ENCODE data around the gene KLHDC8A.
A peak's percentile ranks its signal among the peaks of the same experiment; 100 is the strongest.

The KLHDC8A gene

DNA sequence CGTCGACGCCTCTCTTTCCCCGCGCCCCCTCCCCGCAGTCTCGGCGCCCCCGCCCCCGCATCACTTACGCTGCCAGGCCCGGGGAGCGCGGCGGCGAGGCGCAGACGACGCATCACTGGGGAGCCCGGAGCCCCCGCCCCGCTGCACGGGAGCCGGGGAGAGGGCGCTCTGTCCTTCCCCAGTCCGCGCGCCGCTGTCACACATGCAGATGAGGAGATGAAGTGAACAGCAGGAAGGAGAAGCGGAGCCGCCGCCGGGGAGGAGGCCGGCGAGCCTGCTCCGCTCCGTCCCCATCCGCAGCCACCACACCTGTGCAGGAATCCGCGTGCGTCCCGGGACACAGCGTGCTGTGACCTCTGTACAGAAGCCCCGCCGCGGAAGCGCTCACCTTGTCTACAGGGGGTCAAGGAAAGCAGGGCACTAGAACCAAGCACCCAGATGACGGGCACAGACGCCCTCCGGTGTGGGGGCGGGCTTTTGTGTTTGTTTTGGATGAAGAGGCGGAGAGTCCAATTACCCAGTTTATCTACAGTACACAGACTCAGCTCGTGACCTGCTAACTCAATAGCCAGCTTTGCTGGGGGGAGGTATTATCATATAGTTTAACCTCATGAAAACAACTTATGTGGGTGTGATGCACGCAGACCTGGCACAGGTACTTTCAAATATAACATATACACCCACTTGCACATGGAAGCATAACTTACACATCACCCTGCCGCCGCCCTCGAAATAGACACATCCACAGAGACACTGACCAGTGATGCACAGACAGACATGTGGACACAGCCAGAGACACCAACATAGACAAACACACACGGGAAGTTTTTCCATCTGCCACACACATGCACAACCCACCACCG, 12.4 kb downstream of the KLHDC8A start:
- DNase-seq (ENCODE audit: low read depth in 2 of 2) = peak; percentile 29 to 30

DNA sequence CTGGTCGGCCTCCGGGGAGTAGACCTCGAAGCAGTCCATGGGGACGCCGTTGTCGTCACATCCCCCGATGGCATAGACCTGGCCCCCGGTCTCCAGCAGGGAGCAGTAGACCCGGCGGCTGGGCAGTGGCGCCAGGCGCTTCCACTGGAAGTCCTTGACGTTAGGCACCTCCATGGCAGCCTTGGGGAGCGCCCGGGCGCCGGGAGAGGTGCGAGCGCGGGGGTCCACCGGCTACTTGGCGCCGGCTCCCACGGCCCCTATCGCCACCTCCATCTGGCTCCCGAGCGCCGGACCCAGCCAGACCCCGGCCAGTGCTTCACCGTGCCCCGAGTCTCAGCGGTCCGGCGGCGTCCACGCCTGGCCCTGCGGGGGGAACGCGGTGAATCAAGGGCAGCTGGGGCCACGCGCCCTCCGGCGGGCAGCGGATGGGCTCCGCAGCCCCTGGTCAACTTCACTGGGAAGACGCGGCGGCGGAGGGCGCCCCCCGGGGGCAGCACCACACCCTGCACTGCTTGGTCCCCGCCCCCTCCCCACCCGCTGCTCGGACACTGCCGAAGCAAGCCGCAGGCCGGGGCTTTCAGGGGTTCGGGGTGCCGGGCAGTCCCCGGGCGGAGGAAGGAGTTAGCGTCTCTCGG, 13.2 kb downstream of the KLHDC8A start:
- DNase-seq (ENCODE audit: low read depth in 2 of 2) = no peak

DNA sequence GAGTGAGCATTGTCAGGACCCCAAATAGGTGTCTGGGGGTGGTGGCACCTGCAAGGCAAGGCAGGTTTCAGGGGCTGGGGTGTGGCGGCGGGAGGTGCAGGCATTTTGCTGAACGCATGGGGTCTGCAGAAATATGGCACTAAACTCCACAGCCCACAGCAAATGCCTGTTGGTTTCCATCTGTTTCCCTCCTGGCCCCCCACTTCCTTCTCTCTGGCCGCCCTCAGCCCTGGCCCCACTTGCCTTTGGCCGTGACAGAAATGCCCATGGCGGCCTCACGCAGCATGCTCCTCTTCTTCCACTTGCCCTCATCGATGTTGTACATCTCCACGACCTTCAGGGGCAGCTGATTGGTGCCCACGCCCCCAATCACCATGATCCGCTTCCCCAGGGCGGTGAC, 13.7 kb downstream of the KLHDC8A start:
- DNase-seq (ENCODE audit: low read depth in 2 of 2) = no peak

DNA sequence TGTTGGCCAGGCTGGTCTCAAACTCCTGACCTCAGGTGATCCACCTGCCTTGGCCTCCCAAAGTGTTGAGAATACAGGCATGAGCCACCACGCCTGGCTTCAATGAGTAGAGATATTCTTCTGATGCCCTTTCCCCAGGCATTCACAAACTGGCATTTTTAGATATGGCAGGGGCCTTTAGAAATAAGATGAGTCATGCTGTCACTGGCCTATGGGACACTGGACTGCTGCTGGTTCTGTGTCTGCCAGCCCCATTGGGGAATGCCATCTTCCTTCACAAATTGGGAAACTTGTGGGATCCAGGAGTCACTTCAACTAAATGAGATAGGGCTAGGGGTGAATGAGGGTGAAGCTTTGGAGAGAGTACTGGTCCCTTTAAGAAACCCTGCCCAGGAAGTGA, 16.0 kb downstream of the KLHDC8A start:
- no peak for DNase-seq (ENCODE audit: low read depth in 2 of 2)

DNA sequence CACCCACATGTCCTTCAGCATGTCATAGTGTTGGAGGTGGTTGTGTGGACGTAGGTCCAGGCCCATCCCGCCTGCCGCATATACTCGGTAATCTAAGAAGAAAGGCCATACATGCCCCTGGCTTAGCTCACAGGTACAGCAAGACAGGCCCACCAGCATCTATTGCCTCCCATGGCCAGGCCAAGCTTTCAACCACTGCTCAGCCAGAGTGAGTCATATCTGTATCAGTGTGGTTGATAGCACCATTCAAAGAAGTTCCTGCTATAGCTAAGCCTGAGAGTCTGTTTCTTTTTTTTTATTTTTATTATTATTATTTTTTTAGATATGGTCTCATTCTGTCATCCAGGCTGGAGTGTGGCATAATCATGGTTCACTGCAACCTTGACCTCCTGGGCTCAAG, 17.0 kb downstream of the KLHDC8A start:
- DNase-seq (ENCODE audit: low read depth in 2 of 2) = no peak

DNA sequence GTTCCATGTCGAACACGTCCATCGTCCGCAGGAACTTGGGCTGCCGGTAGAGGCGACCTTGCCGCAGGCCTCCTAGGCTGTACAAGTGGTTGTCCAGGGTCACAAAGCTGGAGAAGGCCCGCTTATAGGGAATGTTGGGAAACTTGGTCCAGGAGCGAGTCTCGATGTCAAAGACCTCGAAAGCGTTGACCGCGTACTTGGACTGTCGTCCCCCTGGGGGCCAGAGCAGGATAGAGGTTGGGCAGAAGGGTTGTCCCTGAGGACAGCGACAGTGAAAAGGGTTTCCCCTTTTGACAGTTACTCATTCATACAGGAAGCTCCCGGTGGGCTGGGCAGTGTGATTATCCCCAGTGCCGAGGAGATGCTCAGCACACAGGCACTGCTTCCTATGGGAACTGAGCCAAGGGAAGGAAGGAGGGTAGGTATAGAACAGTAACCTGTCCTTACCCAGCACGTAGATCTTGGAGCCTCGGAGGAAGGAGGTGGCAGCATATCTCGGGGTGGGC, 17.5 kb downstream of the KLHDC8A start:
- DNase-seq (ENCODE audit: low read depth in 2 of 2) = no peak

DNA sequence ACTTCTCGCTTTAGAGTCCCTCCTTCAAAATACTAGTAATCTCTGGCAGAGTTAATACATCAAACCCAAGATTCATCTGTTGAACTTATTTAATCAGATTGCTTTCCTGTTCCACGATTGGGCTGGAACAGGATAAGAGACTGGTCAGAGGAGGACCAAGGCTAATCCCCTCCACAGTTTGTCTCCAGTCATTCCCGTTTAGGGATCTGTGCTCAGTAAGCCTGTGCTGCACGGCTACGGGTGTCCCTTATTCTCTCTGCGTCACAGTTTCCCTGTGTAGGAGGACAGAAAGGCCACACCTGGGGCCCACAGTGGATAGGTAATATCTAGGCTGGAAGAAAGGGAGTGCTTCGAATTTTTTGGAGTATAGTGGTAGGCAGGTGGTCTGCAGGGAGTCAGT, 18.7 kb downstream of the KLHDC8A start:
- DNase-seq (ENCODE audit: low read depth in 2 of 2) = no peak

DNA sequence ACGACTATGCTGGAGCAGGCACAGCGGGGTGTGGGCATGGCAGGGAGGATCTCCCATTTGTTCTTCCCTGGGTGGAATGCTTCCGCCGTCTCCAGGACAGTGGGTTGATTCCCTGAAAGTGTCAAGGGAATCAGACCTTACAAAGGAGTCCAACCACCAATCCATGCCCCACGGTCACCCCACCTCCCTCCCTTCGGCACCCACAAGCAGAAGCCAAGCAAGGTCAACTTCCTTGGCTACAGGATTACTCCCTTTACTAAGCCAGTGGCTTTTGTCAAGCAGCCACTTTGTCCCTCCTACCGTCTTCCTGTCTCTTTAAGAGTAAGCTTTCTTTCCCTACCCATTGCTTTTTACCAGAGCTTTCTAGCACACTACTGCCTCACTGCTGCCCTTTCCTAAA, 19.2 kb downstream of the KLHDC8A start:
- no peak for DNase-seq (ENCODE audit: low read depth in 2 of 2)

DNA sequence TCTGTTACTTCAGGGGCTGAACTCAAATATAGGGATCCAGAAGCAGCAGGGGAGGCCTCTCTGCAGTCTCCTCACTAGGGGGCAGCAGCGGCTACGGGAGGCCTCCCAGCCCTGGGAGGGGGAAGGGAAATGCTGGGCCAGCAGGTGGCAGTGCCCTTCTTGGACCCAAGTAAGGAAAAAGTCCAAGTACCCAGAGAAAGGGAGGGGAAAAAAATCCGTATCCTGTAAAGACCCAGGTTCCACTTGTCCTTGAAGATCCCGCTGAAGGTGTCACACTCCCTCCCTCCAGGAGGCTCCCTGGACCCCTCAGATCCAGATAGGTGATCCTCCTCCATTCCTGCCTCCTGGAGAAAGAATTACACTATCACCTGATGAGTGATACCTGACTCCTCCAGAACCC, 21.0 kb downstream of the KLHDC8A start:
- DNase-seq (ENCODE audit: low read depth in 2 of 2) = peak; percentile 71 to 78

DNA sequence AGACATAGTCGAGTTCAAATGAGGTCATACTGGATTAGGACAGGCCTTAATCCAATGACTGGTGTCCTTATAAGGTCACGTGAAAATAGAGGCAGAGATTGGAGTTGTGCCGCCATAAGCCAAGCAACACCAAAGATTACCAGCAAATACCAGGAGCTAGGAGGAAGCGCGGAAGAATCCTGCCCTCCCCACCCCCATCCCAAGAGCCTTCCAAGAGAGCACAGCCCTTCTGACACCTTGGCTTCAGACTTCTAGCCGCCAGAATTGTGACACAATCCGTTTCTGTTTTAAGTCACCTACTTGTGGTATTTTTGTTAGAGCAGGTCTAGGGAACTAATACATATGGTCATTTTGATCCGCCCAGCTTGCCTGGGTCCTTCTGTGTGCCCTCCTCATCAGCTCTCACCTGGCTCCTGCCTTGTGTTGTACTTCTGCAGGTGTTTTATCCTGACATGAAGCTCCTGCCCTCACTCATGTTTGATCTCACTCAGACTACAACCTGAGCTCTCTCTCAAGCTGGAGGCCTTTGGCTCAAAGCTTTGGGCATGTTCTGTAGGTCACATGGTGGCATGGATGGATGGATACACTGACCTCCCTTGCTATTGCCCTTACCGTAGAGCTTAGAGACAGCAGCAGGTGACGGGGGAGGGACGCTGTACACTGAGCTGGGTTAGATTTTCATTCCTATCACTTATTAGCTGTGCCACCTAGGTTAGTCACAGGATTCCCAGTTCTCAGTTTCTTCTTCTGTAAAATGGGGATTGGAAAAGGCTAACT, 24.5 kb downstream of the KLHDC8A start:
- no peak for DNase-seq (ENCODE audit: low read depth in 2 of 2)

DNA sequence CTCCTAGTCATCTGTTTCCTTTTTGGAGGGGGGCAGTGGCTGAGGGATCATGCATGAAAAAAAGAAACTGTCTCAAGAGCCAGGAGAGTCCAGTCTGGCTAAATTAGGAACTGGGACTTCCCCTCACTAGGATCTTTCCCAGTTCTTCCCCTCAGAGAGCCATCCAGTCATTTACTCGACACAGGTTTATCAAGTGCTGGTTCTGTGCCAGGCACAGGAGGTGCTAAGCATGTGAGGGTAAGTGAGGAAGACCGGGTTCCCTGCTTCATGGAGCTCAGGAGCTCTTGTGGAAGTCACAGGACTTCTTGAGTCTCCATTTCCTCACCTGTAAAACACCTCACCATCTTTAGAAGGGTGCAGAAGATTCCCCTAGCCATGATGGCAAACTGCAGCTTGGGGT, 26.6 kb downstream of the KLHDC8A start:
- no peak for DNase-seq (ENCODE audit: low read depth in 2 of 2)

DNA sequence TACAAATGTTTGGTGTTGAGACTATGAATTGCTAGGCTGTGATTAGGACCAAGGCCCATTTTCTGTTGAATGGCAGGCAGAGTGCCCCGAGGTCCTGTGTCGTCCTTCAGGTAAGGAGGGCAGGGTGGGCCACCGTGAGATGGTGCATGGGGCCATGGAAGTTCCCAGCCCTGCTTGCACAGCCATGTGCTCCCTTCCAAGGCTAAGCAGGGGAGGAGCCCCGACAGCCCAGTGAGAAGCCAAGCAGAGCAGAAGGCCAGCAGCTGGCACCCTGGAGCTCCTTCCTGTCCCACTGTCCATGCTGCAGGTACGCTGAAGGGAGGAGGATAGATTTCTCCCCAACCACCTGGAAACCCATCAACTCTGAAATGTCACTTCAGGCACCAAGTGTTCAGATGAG, 27.0 kb downstream of the KLHDC8A start:
- no peak for DNase-seq (ENCODE audit: low read depth in 2 of 2)

DNA sequence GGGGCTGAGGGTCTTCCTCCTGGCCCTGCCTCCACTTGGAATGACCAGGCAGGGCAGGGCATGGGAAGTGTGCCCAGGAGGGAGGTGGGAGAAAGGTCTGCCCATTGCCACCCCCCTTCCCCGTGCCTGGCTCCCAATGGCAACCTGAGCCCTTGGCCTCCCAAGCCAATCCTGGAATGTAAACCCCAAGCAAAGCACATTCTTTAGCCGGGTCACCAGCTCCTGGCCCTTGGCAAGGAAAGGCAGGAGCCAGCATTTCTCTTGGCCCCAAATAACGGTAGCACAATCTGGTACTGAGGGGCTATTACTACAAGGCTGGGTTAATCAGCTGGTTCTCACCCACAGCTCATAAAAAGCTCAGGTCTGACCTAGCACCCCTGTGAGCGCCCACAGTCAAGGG, 28.2 kb downstream of the KLHDC8A start:
- no peak for DNase-seq (ENCODE audit: low read depth in 2 of 2)

DNA sequence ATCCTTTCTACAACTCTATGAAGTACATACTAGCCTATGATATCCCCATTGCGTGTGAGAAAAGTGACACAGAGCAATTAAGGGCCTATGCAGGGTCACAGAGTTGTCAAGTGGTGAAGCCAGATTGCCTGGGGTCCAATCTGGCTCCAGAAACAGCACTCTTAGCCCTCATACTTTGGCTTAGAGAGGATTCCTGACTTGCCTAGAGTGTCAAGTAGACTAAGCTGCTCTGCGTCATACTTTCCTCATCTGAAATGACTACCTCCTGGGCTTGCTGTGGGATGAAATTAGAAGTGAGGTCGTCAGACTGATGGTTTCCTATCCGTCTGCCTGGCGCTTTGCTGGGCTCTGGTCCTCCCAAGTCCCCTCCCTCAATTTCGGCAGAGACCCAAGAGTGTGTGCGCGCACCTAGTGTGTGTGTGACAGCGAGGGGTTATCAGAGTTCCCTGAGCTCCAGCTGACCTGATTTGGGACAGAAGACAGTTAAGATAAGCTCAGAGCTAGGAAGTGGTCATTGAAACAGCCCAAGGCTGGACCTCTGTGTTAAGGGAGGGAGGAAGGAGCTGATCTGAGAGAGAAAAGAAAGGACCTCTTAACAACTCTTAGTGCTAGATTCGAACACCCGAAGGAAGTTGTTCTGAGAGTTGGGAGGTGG, 29.8 kb downstream of the KLHDC8A start:
- DNase-seq (ENCODE audit: low read depth in 2 of 2) = no peak

DNA sequence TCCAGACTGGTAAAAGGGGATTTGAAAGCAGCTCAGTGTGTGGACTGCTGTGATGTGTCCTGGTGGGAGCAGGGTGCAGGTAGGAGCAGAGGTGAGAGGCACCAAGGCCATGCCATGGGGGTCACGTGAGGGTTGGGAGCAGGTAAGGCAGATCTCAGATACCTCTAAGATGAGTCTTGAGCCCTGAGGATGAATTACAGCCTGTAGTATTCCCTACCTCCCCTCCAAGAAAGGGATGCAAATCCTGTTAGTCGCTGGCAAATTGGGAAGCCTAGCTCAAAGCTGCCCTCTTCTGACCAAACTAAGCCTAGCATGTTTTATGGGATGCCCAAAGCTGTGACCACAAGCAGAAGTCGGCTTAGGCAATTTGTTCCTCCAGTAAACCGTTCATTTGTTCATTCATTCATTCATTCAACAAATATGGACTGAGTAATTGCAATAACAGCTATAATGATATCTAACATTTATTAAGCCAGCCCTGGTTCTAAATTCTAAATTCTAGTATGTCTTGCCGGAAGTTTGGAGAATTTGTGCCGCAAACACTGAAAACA, 31.3 kb downstream of the KLHDC8A start:
- DNase-seq (ENCODE audit: low read depth in 2 of 2) = peak in 1 of 2 donors; percentile 32

DNA sequence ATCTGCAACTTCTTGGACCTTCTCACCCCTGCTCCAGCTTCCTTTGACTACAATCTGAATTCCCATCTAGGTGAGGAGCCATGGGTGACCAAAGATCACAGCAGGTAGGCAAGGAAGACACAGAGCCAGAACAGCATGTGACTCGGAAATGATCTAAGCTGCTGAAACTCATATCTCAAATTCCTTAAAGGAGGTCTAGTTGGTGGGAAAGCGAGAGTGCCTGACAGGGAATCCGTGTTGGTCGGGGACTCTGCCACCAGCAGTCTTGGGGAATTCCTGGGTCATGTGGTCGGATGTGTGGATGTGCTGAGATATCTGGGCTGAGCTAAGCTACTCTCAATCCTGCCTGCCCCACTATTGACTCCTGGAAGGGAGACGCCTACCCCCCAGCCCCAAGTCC, 31.9 kb downstream of the KLHDC8A start:
- DNase-seq (ENCODE audit: low read depth in 2 of 2) = no peak

DNA sequence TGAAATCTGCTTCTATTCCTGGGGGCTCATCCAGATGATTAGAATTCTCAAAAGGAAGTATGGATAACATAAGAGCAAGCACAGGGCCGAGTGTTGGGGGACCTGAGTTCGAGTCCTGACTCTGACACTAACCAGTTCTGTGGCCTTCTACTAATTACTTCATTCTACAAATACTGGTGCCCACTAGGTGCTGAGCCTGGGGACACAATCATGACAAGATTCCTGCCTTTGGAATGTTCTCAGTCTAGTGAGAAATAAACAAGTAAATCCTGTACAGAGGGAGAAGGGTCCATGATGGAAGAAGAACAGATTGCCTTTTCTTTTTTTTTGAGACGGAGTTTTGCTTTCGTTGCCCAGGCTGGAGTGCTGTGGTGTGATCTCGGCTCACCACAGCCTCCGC, 32.9 kb downstream of the KLHDC8A start:
- no peak for DNase-seq (ENCODE audit: low read depth in 2 of 2)

DNA sequence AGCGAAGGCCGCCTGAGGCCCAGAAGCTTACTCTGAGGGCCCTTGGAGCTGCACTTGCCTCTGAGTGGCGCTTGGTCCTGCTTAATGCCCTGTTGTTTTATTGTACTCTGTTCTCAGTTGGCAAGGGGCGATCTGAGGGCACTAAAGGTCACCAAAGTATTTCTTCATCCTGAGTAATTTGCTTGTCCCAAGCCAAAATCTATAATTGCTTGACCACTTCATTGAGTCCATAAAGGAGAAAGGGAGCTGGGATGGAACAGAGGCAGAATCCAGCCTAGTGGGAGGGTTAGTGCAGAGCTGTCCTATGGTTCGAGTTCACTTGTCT, 34.8 kb downstream of the KLHDC8A start:
- no peak for DNase-seq (ENCODE audit: low read depth in 2 of 2)

DNA sequence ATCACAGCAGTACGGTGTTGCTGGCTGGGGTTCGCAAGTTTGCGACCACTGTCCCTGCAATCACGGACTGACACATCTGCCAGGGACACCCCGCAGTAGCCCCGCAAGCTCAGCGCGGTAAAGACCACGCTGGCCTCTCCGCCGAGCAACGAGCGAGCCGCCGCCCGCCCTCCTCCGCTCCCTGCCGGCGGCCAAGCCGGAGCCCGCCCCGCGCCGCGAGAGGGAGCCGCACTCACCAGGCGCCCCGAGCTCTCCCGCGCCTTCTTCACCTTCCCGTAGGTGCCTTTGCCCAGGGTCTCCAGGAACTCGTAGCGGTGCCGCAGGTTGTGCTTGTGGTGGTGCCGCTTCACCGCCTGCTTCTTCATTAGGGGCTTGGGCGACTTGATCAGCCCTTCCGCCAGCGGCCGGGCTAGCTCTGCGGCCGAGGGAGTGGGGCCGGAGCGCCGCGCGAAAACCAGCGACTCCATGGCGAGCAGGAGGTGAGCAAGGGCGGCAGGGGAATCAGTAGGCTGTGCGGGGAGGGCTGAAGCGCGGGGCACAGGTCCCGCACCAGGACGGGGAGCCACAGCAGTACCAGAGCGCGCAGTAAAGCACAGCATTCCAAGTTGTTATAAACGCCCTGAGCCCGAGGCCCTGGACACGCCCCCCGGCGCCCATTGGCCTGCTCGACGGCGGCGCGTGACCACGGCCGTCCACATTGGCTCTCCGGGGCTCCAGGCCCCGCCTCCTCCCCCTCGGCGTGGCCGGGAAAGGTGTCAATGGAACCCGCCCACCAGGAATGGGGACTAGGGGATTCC, 35.4 kb downstream of the KLHDC8A start, which contains the start of gene NUAK2:
Gene NUAK2, minus strand, starts transcription at position 584 of the 797 bp plus-strand sequence. Its CDS starts 117 bp downstream, at position 467.
- peak; percentile 73 to 83 for DNase-seq (ENCODE audit: low read depth in 2 of 2)

DNA sequence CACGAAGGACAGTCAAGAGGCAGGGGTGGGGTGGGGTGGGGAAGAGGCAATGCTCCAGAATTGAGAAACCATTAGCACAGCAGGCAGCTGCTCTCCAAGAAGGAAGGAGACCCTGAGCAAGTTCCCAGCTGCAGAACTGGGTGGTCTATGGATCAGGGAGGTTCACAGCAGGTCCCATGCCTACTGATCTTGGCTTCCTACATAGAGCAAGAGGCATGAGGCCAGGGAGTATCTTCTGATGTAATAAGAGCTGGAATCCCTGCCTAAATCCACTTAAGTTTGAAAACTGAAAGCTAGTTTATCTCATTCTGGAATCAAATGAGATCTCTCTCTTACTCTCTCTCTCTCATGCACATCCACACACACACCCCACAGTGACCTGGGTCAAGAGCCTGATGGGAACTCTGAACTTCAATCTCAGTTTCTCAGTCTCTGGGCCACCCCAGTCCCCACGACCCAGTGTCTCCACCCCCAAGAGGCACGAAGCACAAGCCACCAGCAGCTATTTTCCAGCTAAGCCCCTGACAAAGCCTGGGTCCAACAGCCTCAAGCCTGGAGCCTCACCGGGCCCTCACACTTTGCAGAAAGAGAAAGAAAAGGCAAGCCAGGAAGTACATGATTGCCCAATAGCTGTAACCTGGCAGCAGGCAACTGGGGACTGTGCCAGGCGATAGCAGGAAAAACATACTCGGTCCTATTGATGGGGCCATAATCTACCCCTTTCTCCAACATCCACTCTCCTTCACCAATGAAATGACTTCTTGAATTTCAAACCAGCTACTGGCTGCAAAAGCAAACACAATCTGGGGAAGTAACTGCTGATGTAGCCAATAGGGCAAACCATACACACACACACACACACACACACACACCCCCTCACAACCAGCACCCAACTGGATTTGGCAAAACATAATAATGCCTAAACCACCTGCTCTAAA, 37.4 kb downstream of the KLHDC8A start:
- DNase-seq (ENCODE audit: low read depth in 2 of 2) = no peak

Measured in stimulated activated CD4-positive, alpha-beta T cell treated with anti-CD3 and anti-CD28 coated beads, Interleukin-4, amount 100 ng/mL, for 48 hours (primary cell).